ENCODE data around the gene RIC1. TPM values are rescaled to one million over a fixed set of nuclear protein-coding genes. Genes with fewer than 3 reads are reported as not detected.

RIC1 gene
- total and polyA plus RNA-seq, 2 of the 4 experiments (the other 2 are of a cell fraction): 28.8 to 76.9 TPM

DNA sequence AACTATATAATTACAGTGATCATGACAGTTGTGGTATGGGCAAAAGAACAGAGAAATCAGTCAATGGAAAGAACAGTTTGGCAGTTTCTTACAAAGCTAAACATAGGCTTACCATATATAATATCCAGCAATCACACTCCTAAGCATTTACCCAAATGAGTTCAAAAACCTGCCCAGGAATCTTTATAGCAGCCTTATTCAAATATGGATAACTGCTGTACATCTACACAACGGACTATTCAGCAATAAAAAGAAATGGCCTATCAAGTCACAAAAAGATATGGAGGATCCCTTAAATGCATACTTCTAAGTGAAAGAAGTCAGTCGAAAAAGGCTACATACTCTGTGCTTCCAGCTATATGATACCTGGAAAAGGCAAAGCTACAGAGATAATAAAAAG is 167.4 kb downstream of the RIC1 start:
- CTCF ChIA-PET: interaction anchor here (0.6 kb wide), 2 partner anchors 32 to 84 kb away, joined by 3 to 5 read pairs; no protein-coding TSS in a partner anchor
- TF ChIP-seq MAZ (IDR thresholded peaks at IDR 0.05; ENCODE audit: borderline replicate concordance, low read depth, low read length): no peak
- H2BK5ac ChIP-seq (ENCODE audit: low read depth, low read length, poor library complexity, severe bottlenecking): no peak overlapping the region
- no peak overlapping the region for H2BK120ac ChIP-seq (ENCODE audit: low read depth, low read length)
- dilution Hi-C loops (cut with HindIII; ENCODE audit: low sequenced_read_pairs, unreplicated experiment) (no loop called here), in situ Hi-C loops (cut with MboI; ENCODE audit: low sequenced_read_pairs) (no loop called here), intact Hi-C loops (cut with micrococcal nuclease) (loop anchor here (10.0 kb wide), 1 partner anchor 509 kb away; no protein-coding TSS in a partner anchor)
- H2AFZ ChIP-seq (replicated peaks; ENCODE audit: low read length, poor library complexity): no peak overlapping the region
- H4K91ac ChIP-seq (ENCODE audit: insufficient read depth, low read depth, low read length): no peak overlapping the region
- H3K4me3 ChIP-seq (ENCODE audit: insufficient read depth, low read depth, low read length): no peak overlapping the region
- H2BK20ac ChIP-seq (ENCODE audit: low read depth, low read length): no peak overlapping the region
- no peak overlapping the region for H3K23ac ChIP-seq (ENCODE audit: low read depth, low read length)
- POLR2A ChIA-PET (ENCODE audit: unreplicated experiment): interaction anchor here (0.6 kb wide), 1 partner anchor 707 kb away, joined by 3 read pairs; no protein-coding TSS in a partner anchor
- H3K9me3 ChIP-seq (ENCODE audit: control insufficient read depth, insufficient read depth, low read length): no peaks in the 10 kb centered on the region
- no peaks in the 10 kb centered on the region for H3K79me1 ChIP-seq (ENCODE audit: low read depth in 1 of 2, low read length in 2 of 2)
- ATAC-seq (ENCODE audit: low read depth): no peak
- H3K36me3 ChIP-seq (ENCODE audit: control insufficient read depth, insufficient read depth, low read length): no peaks in the 10 kb centered on the region; the same call in 1 of the 2 replicates
- no peak overlapping the region for H3K9ac ChIP-seq (ENCODE audit: low read depth, low read length)
- WGBS, 2 experiments (ENCODE audit: extremely low coverage in 2 of 2, insufficient read length in 1 of 2): no CpG with 5 or more reads among the region's 2 CpGs
- no peak overlapping the region for H2AK5ac ChIP-seq (ENCODE audit: low read depth, low read length)
- BruUV-seq (replicated peaks): no TSS peak
- no peak overlapping the region for H3K4me2 ChIP-seq (ENCODE audit: low read depth, low read length)
- no peak overlapping the region for H2BK15ac ChIP-seq (ENCODE audit: low read depth, low read length)
- no peak for DNase-seq
- no peak overlapping the region for H4K8ac ChIP-seq (ENCODE audit: low read depth in 2 of 2, low read length in 2 of 2)
- no peaks in the 10 kb centered on the region for H4K20me1 ChIP-seq (ENCODE audit: insufficient read depth, low read length)
- H3K4ac ChIP-seq (ENCODE audit: low read depth, low read length): no peak overlapping the region
- H3K56ac ChIP-seq (ENCODE audit: extremely low read depth, insufficient read depth, low read length): no peak overlapping the region
- no peak overlapping the region for H3K27ac ChIP-seq (ENCODE audit: insufficient read depth, low read length)
- H3K27me3 ChIP-seq (ENCODE audit: control insufficient read depth, insufficient read depth, low read length): no peaks in the 10 kb centered on the region
- H4K5ac ChIP-seq (ENCODE audit: low read depth, low read length): no peak overlapping the region
- H3K18ac ChIP-seq (ENCODE audit: low read depth, low read length): no peak overlapping the region
- H3K9me1 ChIP-seq (ENCODE audit: insufficient read depth, low read length): no peaks in the 10 kb centered on the region
- no peak overlapping the region for H3K14ac ChIP-seq (replicated peaks; ENCODE audit: low read depth, low read length)
- H3K4me1 ChIP-seq (ENCODE audit: control insufficient read depth, insufficient read depth, low read length): no peaks in the 10 kb centered on the region
- no peak overlapping the region for H2AK9ac ChIP-seq (replicated peaks; ENCODE audit: low read depth, low read length, poor library complexity)
